Renal pelvis (tissue), 3 donors: Measurements from ENCODE around the gene KRT35. TPM values are rescaled to one million over a fixed set of nuclear protein-coding genes. Genes with fewer than 3 reads are reported as not detected.

Experiments
- polyA plus RNA-seq, 3 donors: library from polyadenylated mRNA; unstranded; fragments of 120-200 nt; gene quantifications; one replicate each; pipeline ENCODE4 v1.2.1, GENCODE V29; 2013; ENCODE audit not compliant: insufficient read length in 3 of 3

KRT35 gene
- polyA plus RNA-seq, 3 donors, result 0.04 TPM; not detected in 2

Other genes with a start within 250 kb of the KRT35 start
- gene KRTAP9-3, start 248.7 kb downstream of the KRT35 start, polyA plus RNA-seq, result not detected
- gene KRTAP9-8, start 243.2 kb downstream of the KRT35 start, polyA plus RNA-seq, result not detected
- not detected for gene KRTAP9-4, start 231.5 kb downstream of the KRT35 start, polyA plus RNA-seq
- gene KRTAP9-9, start 225.8 kb downstream of the KRT35 start, polyA plus RNA-seq, result not detected
- under 1 TPM in 2 of 3 donors, not detected in 1; 0.09 to 0.22 TPM for gene KRTAP9-6, start 215.8 kb downstream of the KRT35 start, polyA plus RNA-seq
- gene KRTAP9-7, start 205.5 kb downstream of the KRT35 start, polyA plus RNA-seq, result not detected
- gene KRTAP29-1, start 178.3 kb downstream of the KRT35 start, polyA plus RNA-seq, result not detected
- not detected for gene KRTAP16-1, start 171.8 kb downstream of the KRT35 start, polyA plus RNA-seq
- not detected for gene KRTAP17-1, start 165.4 kb downstream of the KRT35 start, polyA plus RNA-seq
- gene KRT33A, start 130.3 kb downstream of the KRT35 start, polyA plus RNA-seq, result under 1 TPM in 1 of 3 donors, not detected in 2; 0.18 TPM
- not detected for gene KRT33B, start 111.3 kb downstream of the KRT35 start, polyA plus RNA-seq
- gene KRT34, start 98.8 kb downstream of the KRT35 start, polyA plus RNA-seq, result not detected
- not detected for gene KRT31, start 83.5 kb downstream of the KRT35 start, polyA plus RNA-seq
- gene KRT37, start 56.6 kb downstream of the KRT35 start, polyA plus RNA-seq, result not detected
- gene KRT38, start 40.2 kb downstream of the KRT35 start, polyA plus RNA-seq, result not detected
- not detected for gene KRT32, start 13.8 kb downstream of the KRT35 start, polyA plus RNA-seq
- gene KRT36, start 8.8 kb upstream of the KRT35 start, polyA plus RNA-seq, result not detected
- gene KRT13, start 24.5 kb upstream of the KRT35 start, polyA plus RNA-seq, result 1 to 10 TPM in 2 of 3 donors, under 1 TPM in 1; 0.47 to 2.8 (median 1.4) TPM
- 1 to 10 TPM; 1.3 to 3.1 (median 2.9) TPM for gene KRT15, start 37.7 kb upstream of the KRT35 start, polyA plus RNA-seq
- gene KRT19, start 47.2 kb upstream of the KRT35 start, polyA plus RNA-seq, result 100 to 1,000 TPM; 210 to 238 (median 223) TPM
- gene KRT9, start 90.9 kb upstream of the KRT35 start, polyA plus RNA-seq, result not detected
- gene KRT14, start 105.7 kb upstream of the KRT35 start, polyA plus RNA-seq, result under 1 TPM in 2 of 3 donors, not detected in 1; 0.31 to 0.36 TPM
- not detected for gene KRT16, start 131.6 kb upstream of the KRT35 start, polyA plus RNA-seq
- 1 to 10 TPM; 1.6 to 4.8 (median 2.0) TPM for gene KRT17, start 143.4 kb upstream of the KRT35 start, polyA plus RNA-seq
- gene EIF1, start 207.7 kb upstream of the KRT35 start, polyA plus RNA-seq, result 100 to 1,000 TPM; 651 to 702 (median 684) TPM
- gene GAST, start 231.2 kb upstream of the KRT35 start, polyA plus RNA-seq, result not detected